A673 (cell line): ENCODE results near the gene PPP3CB. TPM values are rescaled to one million over a fixed set of nuclear protein-coding genes. Genes with fewer than 3 reads are reported as not detected.

Experiments used
- BruUV-seq: library from RNA; stranded (reverse); fragments of 400-500 nt; replicated peaks from 2 replicates; lab custom pipeline; 2021; lab: Mats Ljungman, UMichigan
- CTCF ChIA-PET: fragments of 300-600 bp; sonication (Branson Sonifier 250); formaldehyde crosslinking; loops from one replicate; lab custom pipeline; 2022; ENCODE audit warnings: antibody characterized with exemption; lab: Charles Lee
- POLR2A ChIA-PET: fragments of 300-600 bp; sonication (Branson Sonifier 250); formaldehyde crosslinking; loops from one replicate; lab custom pipeline; 2022; ENCODE audit warnings: antibody characterized with exemption; ENCODE audit not compliant: low non-redundant PET; lab: Charles Lee
- DNase-seq: peaks from one replicate; pipeline ENCODE4 v3.0.0-alpha.2; 2015; ENCODE audit warnings: low spot score
- H3K27ac ChIP-seq: fragments of 200-600 bp; sonication (generic); 2 replicates; pipeline ENCODE4 v1.5.1; 2016; ENCODE audit warnings: mixed run types, low read depth, mild to moderate bottlenecking, mixed read lengths, antibody characterized with exemption, low read length; ENCODE audit not compliant: poor library complexity, severe bottlenecking
- H3K27me3 ChIP-seq: fragments of 200-600 bp; sonication (generic); replicated peaks from 2 replicates; pipeline ENCODE4 v1.6.1; 2017; ENCODE audit warnings: mixed run types, low read depth, mild to moderate bottlenecking, mixed read lengths, antibody characterized with exemption, low read length; ENCODE audit not compliant: insufficient read depth, poor library complexity
- H3K36me3 ChIP-seq: fragments of 200-600 bp; sonication (generic); 2 replicates; pipeline ENCODE4 v1.6.1; 2016; ENCODE audit warnings: mixed run types, mild to moderate bottlenecking, mixed read lengths, antibody characterized with exemption, low read length; ENCODE audit not compliant: insufficient read depth, poor library complexity, severe bottlenecking
- H3K4me1 ChIP-seq: fragments of 200-600 bp; sonication (generic); 2 replicates; pipeline ENCODE4 v1.6.1; 2017; ENCODE audit warnings: mixed run types, mild to moderate bottlenecking, mixed read lengths, antibody characterized with exemption, low read length; ENCODE audit not compliant: insufficient read depth, poor library complexity, severe bottlenecking
- H3K4me3 ChIP-seq: fragments of 200-600 bp; sonication (generic); 2 replicates; pipeline ENCODE4 v1.5.1; 2016; ENCODE audit warnings: low read depth, mixed run types, mild to moderate bottlenecking, mixed read lengths, low read length; ENCODE audit not compliant: poor library complexity, severe bottlenecking
- H3K9me3 ChIP-seq: fragments of 200-600 bp; sonication (generic); 2 replicates; pipeline ENCODE4 v1.6.1; 2016; ENCODE audit warnings: mixed run types, low read depth, mild to moderate bottlenecking, mixed read lengths, antibody characterized with exemption, low read length; ENCODE audit not compliant: poor library complexity, severe bottlenecking
- EZH2 ChIP-seq: fragments of 200-600 bp; sonication (generic); IDR thresholded peaks from 2 replicates; pipeline ENCODE4 v1.6.1; 2017; ENCODE audit warnings: borderline replicate concordance, low read depth, mild to moderate bottlenecking, mixed read lengths, antibody characterized with exemption, low read length; ENCODE audit not compliant: poor library complexity, severe bottlenecking
- intact Hi-C: fragments of 100-400 bp; cut with micrococcal nuclease; formaldehyde crosslinking; loops from one replicate; pipeline ENCODE4 v1.10.0; 2022; ENCODE audit not compliant: unreplicated experiment
- total RNA-seq: library from RNA; stranded (reverse); gene quantifications from 2 replicates; pipeline ENCODE4 v1.2.3, GENCODE V29; 2021
- TF ChIP-seq, protein P1 (sequence below): fragments of 300-800, 200-600 bp; sonication (generic); conservative IDR thresholded peaks from 2 replicates; pipeline ENCODE4 v1.5.1; 2017; ENCODE audit warnings: low read depth, mild to moderate bottlenecking, antibody characterized with exemption, low read length, moderate library complexity, mixed read lengths

PPP3CB gene
- total RNA-seq, 1 experiment from 2014 or later = 60.2 TPM

DNA sequence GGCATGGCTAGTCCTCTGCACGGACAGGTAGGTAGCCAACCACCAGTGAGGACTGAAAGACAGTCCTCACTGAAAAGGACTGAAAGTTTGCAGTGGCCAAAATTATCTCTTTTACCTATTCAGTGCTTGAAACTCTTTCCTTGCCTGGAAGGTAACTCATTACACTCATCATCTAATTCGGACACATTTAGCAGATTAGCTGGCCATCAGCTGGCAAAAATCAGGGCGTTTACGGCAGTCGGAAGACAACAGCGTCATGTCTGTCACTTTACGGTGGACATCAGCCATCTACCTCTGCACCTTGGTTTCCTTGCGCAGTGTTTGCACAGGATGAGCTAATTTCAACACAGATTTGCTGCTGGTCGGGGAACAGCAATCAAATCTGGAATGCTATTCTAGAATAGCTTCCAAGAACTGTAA lies 82.7 kb downstream of the PPP3CB start:
- TF ChIP-seq, protein P1, sequence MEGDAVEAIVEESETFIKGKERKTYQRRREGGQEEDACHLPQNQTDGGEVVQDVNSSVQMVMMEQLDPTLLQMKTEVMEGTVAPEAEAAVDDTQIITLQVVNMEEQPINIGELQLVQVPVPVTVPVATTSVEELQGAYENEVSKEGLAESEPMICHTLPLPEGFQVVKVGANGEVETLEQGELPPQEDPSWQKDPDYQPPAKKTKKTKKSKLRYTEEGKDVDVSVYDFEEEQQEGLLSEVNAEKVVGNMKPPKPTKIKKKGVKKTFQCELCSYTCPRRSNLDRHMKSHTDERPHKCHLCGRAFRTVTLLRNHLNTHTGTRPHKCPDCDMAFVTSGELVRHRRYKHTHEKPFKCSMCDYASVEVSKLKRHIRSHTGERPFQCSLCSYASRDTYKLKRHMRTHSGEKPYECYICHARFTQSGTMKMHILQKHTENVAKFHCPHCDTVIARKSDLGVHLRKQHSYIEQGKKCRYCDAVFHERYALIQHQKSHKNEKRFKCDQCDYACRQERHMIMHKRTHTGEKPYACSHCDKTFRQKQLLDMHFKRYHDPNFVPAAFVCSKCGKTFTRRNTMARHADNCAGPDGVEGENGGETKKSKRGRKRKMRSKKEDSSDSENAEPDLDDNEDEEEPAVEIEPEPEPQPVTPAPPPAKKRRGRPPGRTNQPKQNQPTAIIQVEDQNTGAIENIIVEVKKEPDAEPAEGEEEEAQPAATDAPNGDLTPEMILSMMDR = no peak
- no peak for TF ChIP-seq EZH2
- H3K9me3 ChIP-seq = no peaks in the 10 kb centered on the region
- peaks cover 7% of the 10 kb centered on the region for H3K4me1 ChIP-seq
- intact Hi-C loops = loop anchor here (5.0 kb wide), 1 partner anchor 166 kb away; the partner anchor contains the start of gene DNAJC9
- no peak for DNase-seq
- no peaks in the 10 kb centered on the region for H3K36me3 ChIP-seq
- CTCF ChIA-PET = no interaction called here
- BruUV-seq = no TSS peak
- POLR2A ChIA-PET = no interaction called here
- peak overlapping the region; percentile 97 for H3K4me3 ChIP-seq
- H3K27ac ChIP-seq = peak overlapping the region; percentile 96
- no peaks in the 10 kb centered on the region for H3K27me3 ChIP-seq

DNA sequence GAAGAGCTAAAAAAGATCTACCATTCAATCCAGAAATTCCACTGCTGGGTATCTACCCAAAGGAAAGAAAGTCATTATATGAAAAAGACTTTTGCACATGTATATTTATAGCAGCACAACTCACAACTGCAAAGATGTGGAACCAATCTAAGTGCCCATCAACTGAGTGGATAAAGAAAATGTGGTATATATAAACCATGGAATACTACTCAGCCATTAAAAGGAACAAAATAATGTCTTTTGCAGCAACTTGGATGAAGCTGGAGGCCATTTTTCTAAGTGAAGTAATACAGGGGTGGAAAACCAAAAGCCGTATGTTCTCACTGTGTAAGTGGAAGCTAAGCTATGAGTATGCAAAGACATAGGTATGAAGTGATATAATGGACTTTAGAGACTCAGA lies 84.9 kb downstream of the PPP3CB start:
- intact Hi-C loops = loop anchor here (5.0 kb wide), 1 partner anchor 164 kb away; the partner anchor contains the start of gene DNAJC9
- BruUV-seq = no TSS peak
- Histone ChIP-seq H3K27ac (no peak overlapping the region), H3K9me3 (no peaks in the 10 kb centered on the region), H3K27me3 (no peaks in the 10 kb centered on the region), H3K36me3 (no peaks in the 10 kb centered on the region), H3K4me1 (peaks cover 7% of the 10 kb centered on the region), H3K4me3 (no peak overlapping the region)
- POLR2A ChIA-PET = no interaction called here
- DNase-seq = no peak
- TF ChIP-seq, protein P1 = no peak
- no peak for TF ChIP-seq EZH2
- CTCF ChIA-PET = no interaction called here

DNA sequence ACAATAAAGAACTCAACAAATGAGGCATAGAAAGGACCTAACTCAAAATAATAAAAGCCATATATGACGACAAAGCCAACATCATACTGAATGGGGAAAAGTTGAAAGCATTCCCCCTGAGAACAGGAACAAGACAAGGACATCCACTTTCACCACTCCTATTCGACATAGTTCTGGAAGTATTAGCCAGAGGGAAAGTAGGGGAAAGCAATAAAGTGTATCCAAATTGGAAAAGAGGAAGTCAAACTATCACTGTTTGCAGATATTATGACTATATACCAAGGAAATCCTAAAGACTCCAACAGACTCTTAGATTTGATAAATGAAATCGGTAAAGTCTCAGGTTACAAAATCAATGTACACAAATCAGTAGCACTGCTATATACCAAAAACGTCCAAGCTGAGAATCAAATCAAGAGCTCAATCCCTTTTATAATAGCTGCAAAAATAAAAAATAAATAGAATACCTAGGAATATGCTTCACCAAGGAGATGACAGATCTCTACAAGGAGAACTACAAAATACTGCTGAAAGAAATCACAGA lies 86.8 kb downstream of the PPP3CB start:
- Histone ChIP-seq H3K4me3 (no peak overlapping the region), H3K27ac (no peak overlapping the region), H3K36me3 (no peaks in the 10 kb centered on the region), H3K4me1 (no peaks in the 10 kb centered on the region), H3K9me3 (no peaks in the 10 kb centered on the region), H3K27me3 (no peaks in the 10 kb centered on the region)
- POLR2A ChIA-PET = no interaction called here
- BruUV-seq = no TSS peak
- CTCF ChIA-PET = no interaction called here
- no peak for DNase-seq
- TF ChIP-seq EZH2 = no peak
- TF ChIP-seq, protein P1 = no peak
- intact Hi-C loops = no loop called here
